K562 treated with DMSO at 1 percent for 12 hours (cell line): ENCODE data around the gene RPL7L1. TPM values are rescaled to one million over a fixed set of nuclear protein-coding genes. Genes with fewer than 3 reads are reported as not detected.

ENCODE experiments used
- total RNA-seq: library from RNA; unstranded; fragments of 300-600 nt; gene quantifications from 2 replicates; pipeline ENCODE4 v1.2.3, GENCODE V29; 2022; ENCODE audit not compliant: insufficient read depth

Gene RPL7L1
- 63.5 and 115 TPM in 2 replicates for total RNA-seq

GRCh38 chr6:42879372-42880239, at the start of gene RPL7L1:
TSS of gene RPL7L1 (plus strand) at chr6:42879616. CDS start at chr6:42879911, 295 bp downstream.

GRCh38 chr6:42915732-42916131, 36.3 kb downstream of the RPL7L1 start, which contains the start of gene PTCRA:
TSS of gene PTCRA (plus strand) at chr6:42916053. CDS start at chr6:42916070, 17 bp downstream.

GRCh38 chr6:42928986-42929820, 49.8 kb downstream of the RPL7L1 start, which contains the start of gene CNPY3:
TSS of gene CNPY3 (plus strand) at chr6:42929480. CDS start at chr6:42929571, 91 bp downstream.

Other genes with a start within 250 kb of the RPL7L1 start
- gene PRPH2, start 157.0 kb upstream of the RPL7L1 start, total RNA-seq = not detected in 2 replicates
- gene TBCC, start 133.5 kb upstream of the RPL7L1 start, total RNA-seq = 42.9 and 62.7 TPM in 2 replicates
- gene BICRAL, start 97.6 kb upstream of the RPL7L1 start, total RNA-seq = 2.1 and 8.3 TPM in 2 replicates
- not detected in 2 replicates for gene PTCRA, start 36.4 kb downstream of the RPL7L1 start, total RNA-seq
- gene CNPY3, start 49.9 kb downstream of the RPL7L1 start, total RNA-seq = 26.2 and 29.2 TPM in 2 replicates
- not detected in 2 replicates for gene GNMT, start 81.1 kb downstream of the RPL7L1 start, total RNA-seq
- 40.6 and 51.9 TPM in 2 replicates for gene PEX6, start 99.6 kb downstream of the RPL7L1 start, total RNA-seq
- gene PPP2R5D, start 105.0 kb downstream of the RPL7L1 start, total RNA-seq = 28.8 and 63.1 TPM in 2 replicates
- 103 and 123 TPM in 2 replicates for gene MEA1, start 134.3 kb downstream of the RPL7L1 start, total RNA-seq
- gene KLHDC3, start 134.6 kb downstream of the RPL7L1 start, total RNA-seq = 176 and 182 TPM in 2 replicates
- 89.7 and 118 TPM in 2 replicates for gene RRP36, start 142.0 kb downstream of the RPL7L1 start, total RNA-seq
- 19.4 and 31.7 TPM in 2 replicates for gene CUL7, start 174.2 kb downstream of the RPL7L1 start, total RNA-seq
- 113 and 127 TPM in 2 replicates for gene MRPL2, start 179.8 kb downstream of the RPL7L1 start, total RNA-seq
- 22.5 and 34.5 TPM in 2 replicates for gene KLC4, start 180.0 kb downstream of the RPL7L1 start, total RNA-seq
- gene PTK7, start 196.7 kb downstream of the RPL7L1 start, total RNA-seq = 9.1 and 16.9 TPM in 2 replicates